Measurements from ENCODE around the gene CHST15.

GRCh38 chr10:124059551-124059950 lies 33.8 kb downstream of the CHST15 start:
- TF ChIP-seq CTCF (IDR thresholded peaks at IDR 0.05): no peak
- TF ChIP-seq POLR2A (IDR thresholded peaks at IDR 0.05): no peak

Measured in adrenal gland (tissue), 5 donors.